NCI-H526 treated with DMSO at 0.1 percent for 48 hours (cell line): ENCODE measurements around the gene LITAF.

Experiments
- DNase-seq: peaks from one replicate; lab custom pipeline; 2025; lab: John Stamatoyannopoulos, UW

Gene LITAF

DNA sequence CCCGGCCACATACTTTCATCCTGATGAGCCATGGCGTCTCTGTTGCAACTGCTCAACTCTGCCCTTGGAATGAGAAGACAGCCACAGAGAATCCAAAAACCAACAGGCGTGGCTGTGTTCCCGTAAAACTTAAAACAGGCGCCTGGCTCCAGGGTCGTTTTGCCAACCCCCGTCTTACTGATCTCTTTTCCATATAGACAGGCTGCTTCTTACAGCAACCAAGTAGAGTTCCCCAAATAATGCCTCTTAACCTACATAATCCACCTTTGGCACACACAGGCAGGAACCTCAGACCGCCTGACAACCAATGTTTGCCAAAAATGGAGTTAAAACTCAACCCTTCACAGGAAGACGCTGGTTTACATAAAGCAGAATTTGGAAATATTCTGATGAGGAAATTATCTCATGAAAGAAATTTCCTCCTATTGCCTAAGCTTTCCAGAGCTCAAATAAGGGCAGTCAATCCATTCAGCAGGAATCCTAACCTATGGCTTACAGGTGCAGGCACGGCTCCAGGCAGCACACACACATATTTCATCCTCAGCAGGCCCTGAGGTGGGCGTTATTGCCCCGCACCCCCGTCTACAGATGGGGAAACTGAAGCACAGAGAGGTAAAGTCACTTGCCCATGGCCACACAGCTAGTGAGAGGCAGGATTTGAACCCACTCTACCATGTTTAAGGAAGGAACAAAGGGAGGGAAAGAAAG is 35.8 kb downstream of the LITAF start:
- DNase-seq, result no peak

- DNase-seq, result no peak
Observed at GRCh38 chr16:11547118-11547916, 39.4 kb downstream of the LITAF start.

- no peak for DNase-seq
Observed at GRCh38 chr16:11546608-11547061, 40.1 kb downstream of the LITAF start.

- DNase-seq, result no peak
Observed at GRCh38 chr16:11543661-11544393, 42.9 kb downstream of the LITAF start.

DNA sequence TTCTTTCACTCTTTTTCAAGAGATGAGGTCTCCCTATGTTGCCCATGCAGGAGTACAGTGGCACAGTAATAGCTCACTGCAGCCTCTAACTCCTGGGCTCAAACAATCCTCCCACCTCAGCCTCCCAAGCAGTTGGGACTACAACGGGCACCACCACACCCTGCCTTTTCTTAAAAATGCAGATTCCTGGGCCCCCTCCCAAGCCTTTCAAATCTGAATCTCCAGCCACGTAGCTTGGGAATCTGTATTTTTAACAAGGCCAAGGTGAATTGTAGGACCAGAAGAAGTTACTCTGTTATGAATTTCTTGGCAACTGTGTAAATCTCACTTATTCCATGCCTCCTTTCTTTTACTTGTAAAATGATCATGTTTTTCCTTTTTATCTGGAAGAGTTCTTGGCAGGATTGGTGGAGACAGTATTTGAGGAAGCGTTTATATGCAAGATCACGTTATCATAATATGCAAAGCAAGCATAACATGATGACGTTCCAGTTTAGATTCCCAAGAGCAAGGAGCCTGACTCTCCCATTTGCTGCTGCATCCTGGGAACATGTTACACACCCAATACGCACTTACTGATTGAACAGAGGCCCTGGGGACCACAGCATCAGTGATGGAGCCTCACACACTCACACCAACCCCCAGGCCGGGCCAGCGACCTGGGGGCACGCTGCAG is 44.5 kb downstream of the LITAF start:
- peak; percentile 9 for DNase-seq

DNA sequence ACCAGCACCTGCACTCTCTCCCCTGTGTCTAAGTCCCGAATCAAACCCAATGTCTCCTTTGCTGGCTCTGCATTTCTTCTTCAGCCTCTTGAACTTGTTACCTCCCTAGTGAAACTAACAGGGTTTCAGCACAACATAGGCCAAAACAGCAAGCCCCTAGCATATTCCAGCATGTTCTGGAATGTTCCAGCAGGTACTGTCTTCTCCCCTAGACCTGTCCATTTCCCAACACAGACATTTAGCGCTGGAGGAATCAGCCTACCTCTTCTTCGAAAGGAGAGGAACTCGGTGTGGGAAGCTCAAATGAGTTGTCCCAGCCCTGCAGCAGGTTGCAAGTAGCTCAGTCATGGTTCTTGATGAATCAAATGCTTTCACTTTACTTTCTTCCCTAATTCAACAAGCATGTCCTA is 47.1 kb downstream of the LITAF start:
- DNase-seq, result no peak

DNA sequence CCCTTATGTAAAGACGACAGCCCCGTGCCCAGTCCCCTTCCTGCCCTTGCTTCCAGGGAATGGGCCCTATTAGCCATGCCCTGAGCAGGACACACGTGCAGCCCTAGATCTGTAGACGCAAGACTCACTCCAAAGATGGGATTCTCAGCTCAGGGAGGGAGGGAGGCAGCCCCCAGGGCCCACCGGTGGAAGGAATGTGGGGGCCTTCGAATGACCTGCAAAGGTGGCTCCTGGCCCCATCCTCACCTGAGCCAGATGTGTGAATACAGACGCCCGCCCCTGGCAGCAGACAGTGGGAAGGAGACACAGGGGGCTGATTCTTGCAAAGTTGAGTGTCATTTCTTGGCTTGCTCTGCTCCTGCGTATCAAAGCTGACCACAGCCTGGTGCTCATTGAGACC is 47.8 kb downstream of the LITAF start:
- DNase-seq, result no peak

DNA sequence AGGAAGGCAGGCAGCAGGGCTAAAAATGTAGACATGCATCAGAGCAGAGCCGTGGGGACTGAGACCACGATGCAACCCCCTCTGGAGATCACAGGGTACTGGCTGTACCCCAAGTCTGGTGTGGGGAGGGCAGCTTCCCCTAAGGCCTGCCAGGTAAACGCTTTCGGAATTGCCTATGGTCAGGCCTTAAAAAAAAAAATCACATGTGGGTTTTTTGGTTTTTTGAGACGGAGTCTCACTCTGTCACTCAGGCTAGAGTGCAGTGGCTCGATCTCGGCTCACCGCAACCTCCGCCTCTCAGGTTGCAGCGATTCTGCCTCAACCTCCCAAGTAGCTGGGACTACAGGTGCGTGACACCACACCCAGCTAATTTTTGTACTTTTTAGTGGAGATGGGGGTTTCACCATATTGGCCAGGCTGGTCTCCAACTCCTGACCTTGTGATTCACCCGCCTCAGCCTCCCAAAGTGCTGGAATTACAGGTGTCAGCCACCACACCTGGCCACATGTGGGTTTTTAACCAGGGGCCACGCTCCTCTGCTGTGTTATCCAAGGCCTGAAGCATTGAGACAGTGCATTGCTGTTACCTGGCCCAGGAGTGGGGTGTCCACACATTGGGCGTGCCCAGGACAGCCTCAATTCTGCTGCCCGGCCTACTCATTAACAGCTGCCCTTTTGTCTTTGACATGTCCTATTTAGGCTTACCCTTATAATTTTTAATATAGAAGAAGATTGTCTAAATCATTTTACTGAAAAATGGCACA is 50.4 kb downstream of the LITAF start:
- no peak for DNase-seq

GRCh38 chr16:11535494-11535893 is 51.2 kb downstream of the LITAF start:
- DNase-seq, result no peak

GRCh38 chr16:11534262-11534661 is 52.5 kb downstream of the LITAF start:
- no peak for DNase-seq

GRCh38 chr16:11533588-11533987 is 53.1 kb downstream of the LITAF start:
- no peak for DNase-seq

GRCh38 chr16:11530171-11530940 is 56.4 kb downstream of the LITAF start:
- no peak for DNase-seq

DNA sequence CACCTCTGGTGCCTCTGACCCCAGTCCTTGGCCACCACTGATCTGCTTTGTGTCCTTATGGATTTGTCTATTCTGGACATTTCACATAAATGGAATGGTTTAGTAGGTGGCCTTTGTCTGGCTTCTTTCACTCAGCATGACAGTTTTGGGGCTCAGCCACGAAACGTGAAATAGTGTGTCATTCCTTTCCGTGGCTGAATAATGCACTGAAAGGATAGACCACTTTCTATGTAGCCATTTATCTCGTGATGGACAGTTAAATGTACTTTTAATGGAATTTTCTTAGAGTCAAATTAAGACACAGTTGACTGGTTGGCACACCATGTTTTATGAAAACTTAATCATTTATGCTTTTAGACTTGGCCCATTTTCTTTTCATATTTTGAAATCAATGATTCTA is 57.4 kb downstream of the LITAF start:
- DNase-seq, result no peak

- no peak for DNase-seq
Observed at GRCh38 chr16:11528053-11528452, 58.7 kb downstream of the LITAF start.

DNA sequence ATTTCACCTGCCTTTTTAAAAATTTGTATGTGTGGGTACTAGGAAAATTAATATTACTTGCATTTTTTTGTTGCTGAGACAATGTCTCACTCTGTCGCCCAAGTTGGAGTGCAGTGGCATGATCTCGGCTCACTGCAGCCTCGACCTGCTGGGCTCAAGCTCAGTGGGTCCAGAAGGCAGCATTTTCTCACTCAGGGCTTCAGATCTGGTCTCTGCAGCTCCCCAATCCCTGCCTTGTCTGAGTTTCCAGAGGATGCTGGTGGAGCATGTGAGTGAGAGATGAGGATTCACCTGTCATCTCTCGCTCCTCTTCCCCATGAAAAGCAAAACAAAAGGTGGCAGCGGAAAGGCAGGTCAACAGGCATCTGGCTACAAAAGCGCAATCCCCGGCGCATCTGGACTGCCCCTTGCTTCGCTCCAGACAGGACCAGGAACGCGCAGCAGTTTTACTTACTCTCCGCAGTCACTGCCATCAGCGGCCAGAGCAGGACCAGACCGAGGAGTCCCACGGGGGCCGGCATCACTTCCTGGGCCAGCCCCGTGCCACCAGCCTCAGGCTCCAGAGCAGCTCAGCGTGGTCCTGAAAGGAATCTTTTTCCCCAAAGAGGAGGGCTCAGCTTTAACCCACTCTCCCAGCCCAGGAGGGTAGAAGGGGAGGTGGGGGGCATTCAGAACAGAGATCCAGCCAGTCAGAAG is 59.9 kb downstream of the LITAF start:
- DNase-seq, result no peak

GRCh38 chr16:11524098-11524760 is 62.5 kb downstream of the LITAF start:
- no peak for DNase-seq

- no peak for DNase-seq
Observed at GRCh38 chr16:11521055-11521454, 65.7 kb downstream of the LITAF start.

GRCh38 chr16:11520442-11520841 is 66.3 kb downstream of the LITAF start:
- DNase-seq, result no peak

- DNase-seq, result no peak
Observed at GRCh38 chr16:11517961-11518360, 68.8 kb downstream of the LITAF start.
